Measurements from ENCODE around the gene ABHD12. TPM values are rescaled to one million over a fixed set of nuclear protein-coding genes. Genes with fewer than 3 reads are reported as not detected.

ABHD12 gene
- total and polyA plus RNA-seq, 10 of the 15 experiments (the other 5 are each of a cell fraction or from before 2014, with no cell fraction given): 1.5 to 61.8 (median 26.7) TPM

- TF ChIP-seq RBBP5 (conservative IDR thresholded peaks at IDR 0.05) (no peak), LARP7 (IDR thresholded peaks at IDR 0.05) (0 out of 2 replicates have a peak, but pooled peaks have one; percentile 3)
- ChIA-PET POLR2A (interaction anchor here (0.7 to 1.3 kb wide), 3 partner anchors 22 to 283 kb away, joined by 3 to 6 read pairs (median 5); no protein-coding TSS in a partner anchor), CTCF (interaction anchor here (1.1 to 1.8 kb wide), 4 partner anchors 9 to 88 kb away, joined by 3 to 6 read pairs (median 4); partner anchors contain the start of gene GINS1), RAD21 (ENCODE audit: unreplicated experiment) (interaction anchor here (0.6 to 2.2 kb wide), 11 partner anchors 9 to 80 kb away, joined by 3 to 12 read pairs (median 3); no protein-coding TSS in a partner anchor), SMC1A (ENCODE audit: uncharacterized antibody, unreplicated experiment) (interaction anchor here (0.6 to 5.1 kb wide), 4 partner anchors 23 to 324 kb away, joined by 3 to 23 read pairs (median 6); no protein-coding TSS in a partner anchor)
- in situ Hi-C loops (cut with MboI) (no loop called here), intact Hi-C loops (cut with micrococcal nuclease; ENCODE audit: unreplicated experiment) (loop anchor here (2.0 to 10.0 kb wide), 2 partner anchors 71 to 305 kb away; partner anchors contain the start of genes ABHD12 and NANP)
- H3K27me3 ChIP-seq (replicated peaks in 1 of 2; ENCODE audit: control insufficient read depth in 2 of 2, insufficient read depth in 2 of 2, low read length in 1 of 2): no peaks in the 10 kb centered on the region
- H3K79me2 ChIP-seq (ENCODE audit: control insufficient read depth, insufficient read depth, low read length): peaks cover 14% of the 10 kb centered on the region
- no peaks in the 10 kb centered on the region for H3K9me3 ChIP-seq (replicated peaks; ENCODE audit: control insufficient read depth, insufficient read depth, low read length)
- peak overlapping the region; percentile 85 for H3K4me2 ChIP-seq (ENCODE audit: control insufficient read depth, insufficient read depth)
- H3K27ac ChIP-seq (ENCODE audit: control insufficient read depth, insufficient read depth): peak overlapping the region; percentile 93
- no peaks in the 10 kb centered on the region for H4K20me1 ChIP-seq (ENCODE audit: control insufficient read depth, insufficient read depth)
- no peak overlapping the region for H3K4me3 ChIP-seq
- 69% methylated on average over 11 of the region's 11 CpGs for WGBS (ENCODE audit: insufficient coverage, insufficient replicate concordance, low lambda C conversion rate, missing lambda C conversion rate)
- H3K9ac ChIP-seq (ENCODE audit: control insufficient read depth, insufficient read depth, low read length): peak overlapping the region; percentile 65
- H2AFZ ChIP-seq (ENCODE audit: control insufficient read depth, low read depth, low read length): peak overlapping the region; percentile 45; the same call in 1 of the 2 replicates
- H3K36me3 ChIP-seq (ENCODE audit: control insufficient read depth in 2 of 2, insufficient read depth in 2 of 2, low read length in 1 of 2): peaks cover 16 to 19% of the 10 kb centered on the region in 2 experiments
- BruUV-seq (replicated peaks): no TSS peak
- H3K4me1 ChIP-seq (ENCODE audit: control insufficient read depth, insufficient read depth, low read length): peaks cover 38% of the 10 kb centered on the region
- ATAC-seq (peak; percentile 47), FAIRE-seq (peak; percentile 7), DNase-seq (ENCODE audit: low read depth, low spot score) (no peak)
Observed at GRCh38 chr20:25319241-25320034, 71.2 kb downstream of the ABHD12 start.
